HEK293 (cell line): ENCODE measurements around the gene FLT3LG.

ENCODE experiments used
- CTCF ChIA-PET: fragments of 350-600 bp; formaldehyde crosslinking; extraction: SDS; loops from one replicate; lab custom pipeline; 2021; ENCODE audit warnings: antibody characterized with exemption; lab: Yijun Ruan, JAX
- POLR2A ChIA-PET: fragments of 300-600 bp; formaldehyde crosslinking; extraction: SDS; loops from one replicate; lab custom pipeline; 2020; ENCODE audit warnings: antibody characterized with exemption, inconsistent platforms; lab: Yijun Ruan, JAX
- H3K27ac ChIP-seq: fragments of 200-500 bp; sonication (Bioruptor generic); 2 replicates; pipeline ENCODE4 v1.5.1; 2014; ENCODE audit warnings: low read depth, low read length, control low read depth, inconsistent platforms; ENCODE audit errors: extremely low read depth
- H3K36me3 ChIP-seq, 2 experiments: fragments of 200-500 bp in 1 of 2; sonication (Bioruptor generic) in 1 of 2; 1 replicate in 1 of 2; 2 replicates in 1 of 2; pipeline ENCODE4 v1.5.1; 2014 to 2017; ENCODE audit warnings: inconsistent platforms in 2 of 2, low read length in 2 of 2; ENCODE audit not compliant: control insufficient read depth in 2 of 2, insufficient read depth in 1 of 2
- H3K4me1 ChIP-seq: fragments of 200-500 bp; sonication (Bioruptor generic); 2 replicates; pipeline ENCODE4 v1.5.1; 2014; ENCODE audit warnings: mild to moderate bottlenecking, low read length, inconsistent platforms; ENCODE audit not compliant: control insufficient read depth, insufficient read depth
- H3K4me3 ChIP-seq: 2 replicates; pipeline ENCODE4 v1.5.1; 2011; ENCODE audit warnings: low read depth, mild to moderate bottlenecking, control low read depth, low read length, moderate library complexity
- H3K9me3 ChIP-seq: fragments of 200-500 bp; sonication (Bioruptor generic); 2 replicates; pipeline ENCODE4 v1.5.1; 2014; ENCODE audit warnings: low read depth, low read length, inconsistent platforms; ENCODE audit not compliant: control insufficient read depth, insufficient read depth
- EGR2 ChIP-seq: fragments of 450-650 bp; formaldehyde crosslinking; IDR thresholded peaks from 2 replicates; pipeline ENCODE4 v1.5.1; 2016; ENCODE audit warnings: low read depth, missing biosample characterization, missing genetic modification characterization
- GLI4 ChIP-seq: fragments of 450-650 bp; formaldehyde crosslinking; IDR thresholded peaks from 2 replicates; pipeline ENCODE4 v1.5.1; 2016; ENCODE audit warnings: missing biosample characterization, missing genetic modification characterization
- GLIS1 ChIP-seq: fragments of 450-650 bp; formaldehyde crosslinking; IDR thresholded peaks from 2 replicates; pipeline ENCODE4 v1.5.1; 2016; ENCODE audit warnings: missing biosample characterization, missing genetic modification characterization
- GLIS2 ChIP-seq: fragments of 450-650 bp; formaldehyde crosslinking; IDR thresholded peaks from 2 replicates; pipeline ENCODE4 v1.5.1; 2016; ENCODE audit warnings: missing biosample characterization, missing genetic modification characterization
- HOXC10 ChIP-seq: sonication (generic); formaldehyde crosslinking; IDR thresholded peaks from 2 replicates; pipeline ENCODE4 v1.8.1; 2023; ENCODE audit warnings: mild to moderate bottlenecking, missing genetic modification reagents
- KLF10 ChIP-seq: fragments of 450-650 bp; IDR thresholded peaks from 2 replicates; pipeline ENCODE4 v1.5.1; 2018; ENCODE audit warnings: missing biosample characterization, mild to moderate bottlenecking, missing genetic modification characterization
- KLF8 ChIP-seq: fragments of 450-650 bp; formaldehyde crosslinking; IDR thresholded peaks from 2 replicates; pipeline ENCODE4 v1.5.1; 2016; ENCODE audit warnings: missing biosample characterization, missing genetic modification characterization
- KLF9 ChIP-seq: fragments of 450-650 bp; formaldehyde crosslinking; IDR thresholded peaks from 2 replicates; pipeline ENCODE4 v1.5.1; 2016; ENCODE audit warnings: missing biosample characterization, missing genetic modification characterization, low read depth
- MEIS1 ChIP-seq: sonication (generic); formaldehyde crosslinking; IDR thresholded peaks from 2 replicates; pipeline ENCODE4 v1.8.1; 2022; ENCODE audit warnings: missing genetic modification reagents, mild to moderate bottlenecking, borderline replicate concordance
- SALL2 ChIP-seq: fragments of 450-650 bp; formaldehyde crosslinking; IDR thresholded peaks from 2 replicates; pipeline ENCODE4 v1.5.0; 2017; ENCODE audit warnings: missing biosample characterization, mild to moderate bottlenecking, missing genetic modification characterization, borderline replicate concordance
- SP2 ChIP-seq: fragments of 450-650 bp; formaldehyde crosslinking; IDR thresholded peaks from 2 replicates; pipeline ENCODE4 v1.5.1; 2016; ENCODE audit warnings: missing biosample characterization, missing genetic modification characterization
- SP3 ChIP-seq: fragments of 450-650 bp; formaldehyde crosslinking; IDR thresholded peaks from 2 replicates; pipeline ENCODE4 v1.5.1; 2016; ENCODE audit warnings: missing biosample characterization, missing genetic modification characterization
- YY2 ChIP-seq: fragments of 450-650 bp; formaldehyde crosslinking; IDR thresholded peaks from 2 replicates; pipeline ENCODE4 v1.5.1; 2016; ENCODE audit warnings: missing biosample characterization, missing genetic modification characterization
- ZBTB17 ChIP-seq: fragments of 450-650 bp; formaldehyde crosslinking; IDR thresholded peaks from 2 replicates; pipeline ENCODE4 v1.5.1; 2016; ENCODE audit warnings: missing biosample characterization, missing genetic modification characterization
- ZBTB20 ChIP-seq: fragments of 450-650 bp; formaldehyde crosslinking; IDR thresholded peaks from 2 replicates; pipeline ENCODE4 v1.5.1; 2016; ENCODE audit warnings: missing biosample characterization, missing genetic modification characterization
- ZBTB21 ChIP-seq: fragments of 450-650 bp; formaldehyde crosslinking; IDR thresholded peaks from 2 replicates; pipeline ENCODE4 v1.5.1; 2017; ENCODE audit warnings: missing biosample characterization, missing genetic modification characterization
- ZNF211 ChIP-seq: fragments of 450-650 bp; formaldehyde crosslinking; IDR thresholded peaks from 2 replicates; pipeline ENCODE4 v1.5.1; 2016; ENCODE audit warnings: low read depth, missing biosample characterization, missing genetic modification characterization
- ZNF335 ChIP-seq: fragments of 450-650 bp; formaldehyde crosslinking; conservative IDR thresholded peaks from 2 replicates; pipeline ENCODE4 v1.5.1; 2016; ENCODE audit warnings: missing biosample characterization, missing genetic modification characterization
- ZNF521 ChIP-seq: fragments of 450-650 bp; formaldehyde crosslinking; IDR thresholded peaks from 2 replicates; pipeline ENCODE4 v1.5.1; 2017; ENCODE audit warnings: missing biosample characterization, mild to moderate bottlenecking, missing genetic modification characterization
- ZNF785 ChIP-seq: fragments of 450-650 bp; formaldehyde crosslinking; IDR thresholded peaks from 2 replicates; pipeline ENCODE4 v1.5.1; 2016; ENCODE audit warnings: missing biosample characterization, missing genetic modification characterization
- TF ChIP-seq, protein P1 (sequence below): fragments of 450-650 bp; formaldehyde crosslinking; IDR thresholded peaks from 2 replicates; pipeline ENCODE4 v1.5.1; 2016; ENCODE audit warnings: missing biosample characterization, missing genetic modification characterization
- TF ChIP-seq, protein P2 (sequence below): fragments of 450-650 bp; formaldehyde crosslinking; IDR thresholded peaks from 2 replicates; pipeline ENCODE4 v1.5.1; 2016; ENCODE audit warnings: missing biosample characterization, missing genetic modification characterization
- TF ChIP-seq, protein P3 (sequence below): fragments of 450-650 bp; formaldehyde crosslinking; IDR thresholded peaks from 2 replicates; pipeline ENCODE4 v1.5.1; 2017; ENCODE audit warnings: missing biosample characterization, missing genetic modification characterization
- TF ChIP-seq, protein P4 (sequence below): fragments of 450-650 bp; formaldehyde crosslinking; IDR thresholded peaks from 2 replicates; pipeline ENCODE4 v1.5.1; 2016; ENCODE audit warnings: missing biosample characterization, missing genetic modification characterization, low read depth

The FLT3LG gene

DNA sequence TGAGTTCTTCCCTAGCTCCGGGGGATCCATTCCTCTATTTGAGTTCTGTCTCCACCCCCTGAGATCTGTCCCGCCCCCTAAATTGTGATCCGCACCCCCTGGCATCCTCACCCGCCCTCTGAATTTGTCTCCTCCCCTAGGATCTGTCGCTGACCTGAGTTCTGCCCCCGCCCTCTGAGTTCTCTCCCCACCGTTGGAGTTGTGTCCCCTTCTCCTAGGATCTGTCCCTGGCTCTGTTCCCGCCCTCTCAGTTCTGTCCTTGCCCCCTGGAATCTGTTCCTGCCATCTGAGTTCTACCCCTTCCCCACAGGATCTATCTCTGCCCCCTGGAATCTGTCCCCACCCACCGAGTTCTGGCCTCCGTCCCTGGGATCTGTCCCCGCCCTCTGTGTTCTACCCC lies 31.7 kb upstream of the FLT3LG start:
- Histone ChIP-seq H3K4me3 (peak overlapping the region; percentile 14; the same call in 1 of the 2 replicates), H3K27ac (no peak overlapping the region), H3K4me1 (peaks cover 7% of the 10 kb centered on the region), H3K9me3 (no peaks in the 10 kb centered on the region), H3K36me3 (peaks cover 0 to 11% of the 10 kb centered on the region in 2 experiments; a peak in 2 of 3 replicates)
- TF ChIP-seq SP2 (tag by site-specific recombination) (peak; percentile 33), GLI4 (no peak), GLIS2 (tag by site-specific recombination) (peak; percentile 55), GLIS1 (tag by site-specific recombination) (peak; percentile 85), ZBTB21 (tag by site-specific recombination) (no peak), SALL2 (no peak), HOXC10 (0 out of 2 replicates have a peak, but pooled peaks have one; percentile 16), ZBTB20 (tag by site-specific recombination) (peak; percentile 60), ZBTB17 (peak; percentile 72; the same call in 1 of the 2 replicates)
- TF ChIP-seq, protein P1, sequence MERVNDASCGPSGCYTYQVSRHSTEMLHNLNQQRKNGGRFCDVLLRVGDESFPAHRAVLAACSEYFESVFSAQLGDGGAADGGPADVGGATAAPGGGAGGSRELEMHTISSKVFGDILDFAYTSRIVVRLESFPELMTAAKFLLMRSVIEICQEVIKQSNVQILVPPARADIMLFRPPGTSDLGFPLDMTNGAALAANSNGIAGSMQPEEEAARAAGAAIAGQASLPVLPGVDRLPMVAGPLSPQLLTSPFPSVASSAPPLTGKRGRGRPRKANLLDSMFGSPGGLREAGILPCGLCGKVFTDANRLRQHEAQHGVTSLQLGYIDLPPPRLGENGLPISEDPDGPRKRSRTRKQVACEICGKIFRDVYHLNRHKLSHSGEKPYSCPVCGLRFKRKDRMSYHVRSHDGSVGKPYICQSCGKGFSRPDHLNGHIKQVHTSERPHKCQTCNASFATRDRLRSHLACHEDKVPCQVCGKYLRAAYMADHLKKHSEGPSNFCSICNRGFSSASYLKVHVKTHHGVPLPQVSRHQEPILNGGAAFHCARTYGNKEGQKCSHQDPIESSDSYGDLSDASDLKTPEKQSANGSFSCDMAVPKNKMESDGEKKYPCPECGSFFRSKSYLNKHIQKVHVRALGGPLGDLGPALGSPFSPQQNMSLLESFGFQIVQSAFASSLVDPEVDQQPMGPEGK, result peak; percentile 43; the same call in 1 of the 2 replicates
- TF ChIP-seq, protein P2, sequence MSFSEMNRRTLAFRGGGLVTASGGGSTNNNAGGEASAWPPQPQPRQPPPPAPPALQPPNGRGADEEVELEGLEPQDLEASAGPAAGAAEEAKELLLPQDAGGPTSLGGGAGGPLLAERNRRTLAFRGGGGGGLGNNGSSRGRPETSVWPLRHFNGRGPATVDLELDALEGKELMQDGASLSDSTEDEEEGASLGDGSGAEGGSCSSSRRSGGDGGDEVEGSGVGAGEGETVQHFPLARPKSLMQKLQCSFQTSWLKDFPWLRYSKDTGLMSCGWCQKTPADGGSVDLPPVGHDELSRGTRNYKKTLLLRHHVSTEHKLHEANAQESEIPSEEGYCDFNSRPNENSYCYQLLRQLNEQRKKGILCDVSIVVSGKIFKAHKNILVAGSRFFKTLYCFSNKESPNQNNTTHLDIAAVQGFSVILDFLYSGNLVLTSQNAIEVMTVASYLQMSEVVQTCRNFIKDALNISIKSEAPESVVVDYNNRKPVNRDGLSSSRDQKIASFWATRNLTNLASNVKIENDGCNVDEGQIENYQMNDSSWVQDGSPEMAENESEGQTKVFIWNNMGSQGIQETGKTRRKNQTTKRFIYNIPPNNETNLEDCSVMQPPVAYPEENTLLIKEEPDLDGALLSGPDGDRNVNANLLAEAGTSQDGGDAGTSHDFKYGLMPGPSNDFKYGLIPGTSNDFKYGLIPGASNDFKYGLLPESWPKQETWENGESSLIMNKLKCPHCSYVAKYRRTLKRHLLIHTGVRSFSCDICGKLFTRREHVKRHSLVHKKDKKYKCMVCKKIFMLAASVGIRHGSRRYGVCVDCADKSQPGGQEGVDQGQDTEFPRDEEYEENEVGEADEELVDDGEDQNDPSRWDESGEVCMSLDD (tag by site-specific recombination), result 0 out of 2 replicates have a peak, but pooled peaks have one; percentile 9
- TF ChIP-seq, protein P3, sequence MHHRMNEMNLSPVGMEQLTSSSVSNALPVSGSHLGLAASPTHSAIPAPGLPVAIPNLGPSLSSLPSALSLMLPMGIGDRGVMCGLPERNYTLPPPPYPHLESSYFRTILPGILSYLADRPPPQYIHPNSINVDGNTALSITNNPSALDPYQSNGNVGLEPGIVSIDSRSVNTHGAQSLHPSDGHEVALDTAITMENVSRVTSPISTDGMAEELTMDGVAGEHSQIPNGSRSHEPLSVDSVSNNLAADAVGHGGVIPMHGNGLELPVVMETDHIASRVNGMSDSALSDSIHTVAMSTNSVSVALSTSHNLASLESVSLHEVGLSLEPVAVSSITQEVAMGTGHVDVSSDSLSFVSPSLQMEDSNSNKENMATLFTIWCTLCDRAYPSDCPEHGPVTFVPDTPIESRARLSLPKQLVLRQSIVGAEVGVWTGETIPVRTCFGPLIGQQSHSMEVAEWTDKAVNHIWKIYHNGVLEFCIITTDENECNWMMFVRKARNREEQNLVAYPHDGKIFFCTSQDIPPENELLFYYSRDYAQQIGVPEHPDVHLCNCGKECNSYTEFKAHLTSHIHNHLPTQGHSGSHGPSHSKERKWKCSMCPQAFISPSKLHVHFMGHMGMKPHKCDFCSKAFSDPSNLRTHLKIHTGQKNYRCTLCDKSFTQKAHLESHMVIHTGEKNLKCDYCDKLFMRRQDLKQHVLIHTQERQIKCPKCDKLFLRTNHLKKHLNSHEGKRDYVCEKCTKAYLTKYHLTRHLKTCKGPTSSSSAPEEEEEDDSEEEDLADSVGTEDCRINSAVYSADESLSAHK (tag by site-specific recombination), result 0 out of 2 replicates have a peak, but pooled peaks have one; percentile 27
- POLR2A ChIA-PET, result interaction anchor here (0.7 to 2.3 kb wide), 9 partner anchors 10 to 79 kb away, joined by 3 to 28 read pairs (median 3); partner anchors contain the start of genes ALDH16A1, PIH1D1 and TEAD2
- CTCF ChIA-PET, result interaction anchor here (0.8 to 2.3 kb wide), 12 partner anchors 9 to 239 kb away, joined by 3 to 59 read pairs (median 4); partner anchors contain the start of genes GFY and PIH1D1

DNA sequence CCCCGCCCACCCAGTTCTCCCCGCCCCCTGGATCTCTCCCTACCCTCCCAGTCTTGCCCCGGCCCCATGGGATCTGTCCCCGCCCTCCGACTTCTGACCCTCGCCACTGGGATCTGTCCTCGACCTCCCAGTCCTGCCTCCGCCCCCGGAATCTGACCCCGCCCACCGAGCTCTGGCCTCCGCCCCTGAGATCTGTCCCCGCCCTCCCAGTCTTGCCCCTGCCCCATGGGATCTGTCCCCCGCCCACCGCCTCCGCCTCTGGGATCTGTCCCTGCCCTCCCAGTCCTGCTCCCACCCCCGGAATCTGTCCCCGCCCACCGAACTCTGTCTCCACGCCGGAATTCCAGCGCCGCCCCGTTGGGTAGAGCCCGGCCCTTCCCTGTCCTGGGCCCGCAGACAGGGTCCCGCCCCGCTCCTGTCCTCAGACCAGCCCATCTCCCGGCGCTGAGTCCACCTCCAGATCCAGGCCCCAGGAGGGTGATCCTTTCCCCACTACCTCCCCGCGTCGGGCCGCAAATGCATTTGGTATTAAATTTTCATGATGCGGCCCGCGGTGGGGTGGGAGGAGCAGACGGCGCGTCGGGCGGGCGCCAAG lies 31.1 kb upstream of the FLT3LG start:
- H3K9me3 ChIP-seq, result no peaks in the 10 kb centered on the region
- CTCF ChIA-PET, result interaction anchor here (0.7 to 2.3 kb wide), 20 partner anchors 9 to 915 kb away, joined by 3 to 59 read pairs (median 3); partner anchors contain the start of genes GFY and PIH1D1
- peak overlapping the region; percentile 50 for H3K27ac ChIP-seq
- peaks cover 0 to 16% of the 10 kb centered on the region in 2 experiments; a peak in 2 of 3 replicates for H3K36me3 ChIP-seq
- POLR2A ChIA-PET, result interaction anchor here (0.6 to 2.3 kb wide), 10 partner anchors 9 to 80 kb away, joined by 3 to 28 read pairs (median 3); partner anchors contain the start of genes ALDH16A1, PIH1D1 and TEAD2
- peaks cover 7% of the 10 kb centered on the region for H3K4me1 ChIP-seq
- H3K4me3 ChIP-seq, result peak overlapping the region; percentile 60
- TF ChIP-seq MEIS1 (no peak), KLF9 (peak; percentile 81), ZNF521 (tag by site-specific recombination) (no peak), ZNF211 (tag by site-specific recombination) (no peak), ZNF785 (tag by site-specific recombination) (no peak), KLF8 (peak; percentile 17), KLF10 (tag by site-specific recombination) (peak; percentile 17; the same call in 1 of the 2 replicates), ZNF335 (tag by site-specific recombination) (peak; percentile 91; the same call in 1 of the 2 replicates), SP3 (peak; percentile 89), YY2 (tag by site-specific recombination) (no peak), EGR2 (tag by site-specific recombination) (peak; percentile 45)
- TF ChIP-seq, protein P1, result 0 out of 2 replicates have a peak, but pooled peaks have one; percentile 4
- TF ChIP-seq, protein P4, sequence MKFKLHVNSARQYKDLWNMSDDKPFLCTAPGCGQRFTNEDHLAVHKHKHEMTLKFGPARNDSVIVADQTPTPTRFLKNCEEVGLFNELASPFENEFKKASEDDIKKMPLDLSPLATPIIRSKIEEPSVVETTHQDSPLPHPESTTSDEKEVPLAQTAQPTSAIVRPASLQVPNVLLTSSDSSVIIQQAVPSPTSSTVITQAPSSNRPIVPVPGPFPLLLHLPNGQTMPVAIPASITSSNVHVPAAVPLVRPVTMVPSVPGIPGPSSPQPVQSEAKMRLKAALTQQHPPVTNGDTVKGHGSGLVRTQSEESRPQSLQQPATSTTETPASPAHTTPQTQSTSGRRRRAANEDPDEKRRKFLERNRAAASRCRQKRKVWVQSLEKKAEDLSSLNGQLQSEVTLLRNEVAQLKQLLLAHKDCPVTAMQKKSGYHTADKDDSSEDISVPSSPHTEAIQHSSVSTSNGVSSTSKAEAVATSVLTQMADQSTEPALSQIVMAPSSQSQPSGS (tag by site-specific recombination), result no peak
